ENCODE measurements around the gene CA6.
"Not testable (repeated sequence)": the region's sequence is repeated elsewhere in the genome, so short reads cannot be mapped to it uniquely, and the experiment has no call there.

CA6 gene

GRCh38 chr1:8970870-8971337, 25.2 kb downstream of the CA6 start:
- peak; percentile 45 for DNase-seq

GRCh38 chr1:8974551-8974950, 28.9 kb downstream of the CA6 start:
- no peak for DNase-seq

GRCh38 chr1:8976338-8976737, 30.7 kb downstream of the CA6 start:
- DNase-seq = no peak

- DNase-seq = no peak
Observed at GRCh38 chr1:8976896-8977450, 31.3 kb downstream of the CA6 start.

GRCh38 chr1:8980656-8981055, 35.0 kb downstream of the CA6 start:
- DNase-seq = no peak

- DNase-seq = no peak
Observed at GRCh38 chr1:8981169-8981568, 35.5 kb downstream of the CA6 start.

- DNase-seq = no peak
Observed at GRCh38 chr1:8984203-8984602, 38.5 kb downstream of the CA6 start.

- no peak for DNase-seq
Observed at GRCh38 chr1:8984990-8985389, 39.3 kb downstream of the CA6 start.

GRCh38 chr1:8985915-8986813, 40.5 kb downstream of the CA6 start:
- DNase-seq = no peak

GRCh38 chr1:8986814-8987190, 41.1 kb downstream of the CA6 start:
- no peak for DNase-seq

- DNase-seq = peak; percentile 73
Observed at GRCh38 chr1:8987881-8988617, 42.4 kb downstream of the CA6 start.

GRCh38 chr1:8988618-8988967, 42.9 kb downstream of the CA6 start:
- no peak for DNase-seq

GRCh38 chr1:8989061-8989460, 43.4 kb downstream of the CA6 start:
- DNase-seq = no peak

GRCh38 chr1:8989821-8990220, 44.2 kb downstream of the CA6 start:
- no peak for DNase-seq

- no peak for DNase-seq
Observed at GRCh38 chr1:8992936-8993687, 47.4 kb downstream of the CA6 start.

GRCh38 chr1:8993962-8994675, 48.5 kb downstream of the CA6 start:
- not testable (repeated sequence) for DNase-seq

GRCh38 chr1:9001534-9002214, 56.0 kb downstream of the CA6 start:
- not testable (repeated sequence) for DNase-seq

GRCh38 chr1:9002215-9002560, 56.5 kb downstream of the CA6 start:
- DNase-seq = not testable (repeated sequence)

GRCh38 chr1:9004031-9004699, 58.5 kb downstream of the CA6 start:
- DNase-seq = no peak

GRCh38 chr1:9004700-9005394, 59.2 kb downstream of the CA6 start:
- peak; percentile 86 for DNase-seq

GRCh38 chr1:9005395-9005708, 59.7 kb downstream of the CA6 start:
- no peak for DNase-seq

All from stimulated activated CD4-positive, alpha-beta T cell treated with anti-CD3 and anti-CD28 coated beads, Interleukin-4, amount 100 ng/mL, for 24 hours (primary cell).